Measurements from ENCODE around the gene NDUFS5.
"Not testable (repeated sequence)": the region's sequence is repeated elsewhere in the genome, so short reads cannot be mapped to it uniquely, and the experiment has no call there.

NDUFS5 gene

GRCh38 chr1:39003794-39004193 is 22.4 kb upstream of the NDUFS5 start:
- no peak for DNase-seq (ENCODE audit: low spot score)
- no peak for TF ChIP-seq CTCF (IDR thresholded peaks at IDR 0.05; ENCODE audit: extremely low read depth, missing control alignments)

DNA sequence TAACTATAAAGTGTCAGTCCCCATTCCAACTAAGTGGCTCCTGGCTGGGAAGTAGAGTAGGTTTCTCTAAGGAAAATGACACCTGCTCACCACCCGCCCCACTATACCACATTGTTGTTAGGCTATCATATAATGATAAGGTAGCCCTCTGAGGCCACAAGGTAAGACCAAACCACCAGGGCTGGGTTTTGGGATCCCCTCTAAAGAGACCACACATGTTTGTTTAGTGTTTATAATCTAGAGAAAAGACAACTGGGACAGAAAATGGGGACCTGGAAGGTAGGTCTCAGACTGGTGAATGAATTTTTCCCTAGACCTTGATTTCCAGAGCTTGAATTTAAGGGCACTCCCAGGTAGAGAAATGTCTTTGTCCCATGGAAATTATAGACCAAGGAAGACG is 19.9 kb upstream of the NDUFS5 start:
- no peak for TF ChIP-seq CTCF (IDR thresholded peaks at IDR 0.05; ENCODE audit: extremely low read depth, missing control alignments)
- no peak for DNase-seq (ENCODE audit: low spot score)

- no peak for DNase-seq (ENCODE audit: low spot score)
- no peak for TF ChIP-seq CTCF (IDR thresholded peaks at IDR 0.05; ENCODE audit: extremely low read depth, missing control alignments)
Observed at GRCh38 chr1:39006726-39007645, 19.2 kb upstream of the NDUFS5 start.

DNA sequence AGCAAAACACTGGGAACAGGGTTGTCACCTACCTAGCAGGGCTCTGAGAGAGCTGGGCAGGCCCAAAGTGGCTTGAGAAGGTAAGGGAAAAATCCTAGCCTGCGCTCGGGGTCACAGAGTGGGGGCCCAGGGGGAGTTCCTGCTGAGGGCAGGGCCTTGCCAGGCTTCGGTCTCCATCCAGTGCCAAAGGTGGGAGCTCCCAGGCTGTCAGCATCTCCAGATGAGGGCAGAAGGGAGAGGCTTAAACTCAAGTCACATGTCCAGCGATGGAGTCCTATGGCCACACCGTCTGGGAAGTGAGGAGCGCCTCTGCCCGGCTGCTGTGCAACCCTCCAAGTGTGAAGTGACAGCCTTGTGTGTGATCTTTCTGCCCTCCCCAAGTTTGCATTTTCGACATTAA is 11.2 kb upstream of the NDUFS5 start:
- not testable (repeated sequence) for DNase-seq (ENCODE audit: low spot score)

- TF ChIP-seq CTCF (IDR thresholded peaks at IDR 0.05; ENCODE audit: extremely low read depth, missing control alignments), result no peak
- no peak for DNase-seq (ENCODE audit: low spot score)
Observed at GRCh38 chr1:39016604-39017171, 9.5 kb upstream of the NDUFS5 start.

DNA sequence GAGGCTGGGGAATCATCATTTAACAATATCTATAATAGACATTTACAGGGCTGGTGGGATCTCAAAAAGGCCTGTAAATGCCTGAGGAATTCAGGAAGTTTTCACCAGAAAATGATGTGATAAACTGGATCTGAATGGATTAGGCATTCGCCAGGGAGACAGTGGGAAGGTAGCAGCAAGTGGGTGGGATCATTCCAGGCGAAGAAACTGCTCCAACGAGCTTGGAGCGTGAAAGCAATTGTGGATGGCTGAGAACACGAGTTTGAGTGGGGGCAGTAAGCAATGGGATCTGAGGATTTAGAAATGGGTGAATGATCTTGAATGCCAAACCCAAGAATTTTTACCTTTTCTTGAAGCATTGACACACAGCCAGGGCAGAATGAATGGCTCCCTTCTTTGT is 8.9 kb upstream of the NDUFS5 start:
- no peak for TF ChIP-seq CTCF (IDR thresholded peaks at IDR 0.05; ENCODE audit: extremely low read depth, missing control alignments)
- DNase-seq (ENCODE audit: low spot score), result no peak

GRCh38 chr1:39020494-39020893 is 5.7 kb upstream of the NDUFS5 start:
- not testable (repeated sequence) for DNase-seq (ENCODE audit: low spot score)

- no peak for TF ChIP-seq CTCF (IDR thresholded peaks at IDR 0.05; ENCODE audit: extremely low read depth, missing control alignments)
- DNase-seq (ENCODE audit: low spot score), result no peak
Observed at GRCh38 chr1:39021426-39021825, 4.7 kb upstream of the NDUFS5 start.
